GM18951 (cell line): ENCODE data around the gene ANKS1B.
"Not testable (repeated sequence)": the region's sequence is repeated elsewhere in the genome, so short reads cannot be mapped to it uniquely, and the experiment has no call there.

Experiments used
- POLR2A ChIP-seq: IDR thresholded peaks from 4 replicates; pipeline ENCODE4 v1.6.1; 2011; ENCODE audit warnings: mild to moderate bottlenecking; ENCODE audit not compliant: insufficient read length, insufficient read depth; ENCODE audit errors: extremely low read depth
- in situ Hi-C: fragments of 300-500 bp; cut with MboI; formaldehyde crosslinking; loops from one replicate; pipeline ENCODE4 v1.12.0; 2022; ENCODE audit warnings: low sequenced_read_pairs, mixed read lengths, inconsistent platforms; ENCODE audit not compliant: unreplicated experiment

Gene ANKS1B

GRCh38 chr12:99600388-99600787 lies 384.3 kb downstream of the ANKS1B start:
- TF ChIP-seq POLR2A = no peak
- in situ Hi-C loops = no loop called here

GRCh38 chr12:99598785-99599184 lies 386.0 kb downstream of the ANKS1B start:
- in situ Hi-C loops = no loop called here
- no peak for TF ChIP-seq POLR2A

GRCh38 chr12:99596762-99597161 lies 388.0 kb downstream of the ANKS1B start:
- no peak for TF ChIP-seq POLR2A
- in situ Hi-C loops = no loop called here

GRCh38 chr12:99577125-99577524 lies 407.6 kb downstream of the ANKS1B start:
- in situ Hi-C loops = not testable (repeated sequence)

GRCh38 chr12:99573980-99574379 lies 410.8 kb downstream of the ANKS1B start:
- in situ Hi-C loops = no loop called here
- no peak for TF ChIP-seq POLR2A

GRCh38 chr12:99567072-99567471 lies 417.7 kb downstream of the ANKS1B start:
- in situ Hi-C loops = no loop called here

GRCh38 chr12:99558109-99558508 lies 426.6 kb downstream of the ANKS1B start:
- in situ Hi-C loops = no loop called here
- TF ChIP-seq POLR2A = no peak

More at GRCh38 chr12:99567072-99567471, 417.7 kb downstream of the ANKS1B start:
- no peak for TF ChIP-seq POLR2A

- TF ChIP-seq POLR2A = no peak
- in situ Hi-C loops = no loop called here
Measured at GRCh38 chr12:99553461-99553860, 431.3 kb downstream of the ANKS1B start.

- TF ChIP-seq POLR2A = no peak
- in situ Hi-C loops = no loop called here
Measured at GRCh38 chr12:99552022-99552421, 432.7 kb downstream of the ANKS1B start.

- TF ChIP-seq POLR2A = no peak
- in situ Hi-C loops = no loop called here
Measured at GRCh38 chr12:99549651-99550050, 435.1 kb downstream of the ANKS1B start.

- in situ Hi-C loops = no loop called here
- TF ChIP-seq POLR2A = no peak
Measured at GRCh38 chr12:99549196-99549595, 435.5 kb downstream of the ANKS1B start.

GRCh38 chr12:99544457-99544856 lies 440.3 kb downstream of the ANKS1B start:
- in situ Hi-C loops = no loop called here
- no peak for TF ChIP-seq POLR2A

GRCh38 chr12:99529966-99530365 lies 454.8 kb downstream of the ANKS1B start:
- no peak for TF ChIP-seq POLR2A
- in situ Hi-C loops = no loop called here

- in situ Hi-C loops = no loop called here
Measured at GRCh38 chr12:99528478-99528877, 456.3 kb downstream of the ANKS1B start.

GRCh38 chr12:99523853-99524252 lies 460.9 kb downstream of the ANKS1B start:
- in situ Hi-C loops = no loop called here
- no peak for TF ChIP-seq POLR2A

More at GRCh38 chr12:99528478-99528877, 456.3 kb downstream of the ANKS1B start:
- no peak for TF ChIP-seq POLR2A
